ENCODE measurements around the gene DPH1. TPM values are rescaled to one million over a fixed set of nuclear protein-coding genes. Genes with fewer than 3 reads are reported as not detected.

The DPH1 gene
- total RNA-seq, 6 donors from 2014 or later = 28.8 to 129 (median 45.1) TPM

DNA sequence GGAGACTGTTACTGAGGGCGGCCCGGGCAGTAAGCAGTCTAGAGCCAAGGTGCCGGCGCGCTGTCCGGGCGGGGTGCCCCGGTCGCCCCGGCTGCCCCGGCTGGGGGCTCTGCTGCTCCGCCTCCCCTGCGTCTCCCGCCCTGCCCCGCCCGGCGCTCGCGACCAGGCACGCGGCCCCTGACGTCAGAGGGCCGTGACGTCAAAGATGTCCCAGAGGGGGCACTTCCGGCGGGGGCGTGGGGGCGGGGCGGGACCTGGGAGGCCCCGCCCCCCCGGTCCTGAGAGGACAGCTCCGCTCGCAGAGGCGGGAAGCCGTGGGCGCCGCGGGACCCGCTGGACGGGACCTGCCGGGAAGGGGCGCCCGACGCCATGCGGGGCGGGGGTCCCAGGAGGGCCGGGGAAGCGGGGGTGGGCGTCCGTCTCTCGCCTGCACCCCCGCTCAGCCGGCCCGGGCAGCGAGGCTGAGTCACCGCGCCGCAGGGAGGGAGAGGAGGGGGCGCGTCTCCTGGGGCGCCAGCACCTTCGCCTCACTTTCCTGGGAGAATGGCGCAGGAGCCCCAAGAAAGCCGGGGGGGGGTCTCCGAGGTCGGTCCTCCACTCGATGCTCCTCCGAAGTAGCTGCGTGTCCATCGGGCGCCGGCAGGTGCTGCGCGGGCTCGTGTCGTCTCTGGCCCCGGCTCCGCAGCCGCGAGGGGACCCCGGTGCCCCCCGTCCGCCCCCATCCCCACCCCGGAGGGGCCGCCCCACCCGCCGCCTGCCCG is 20.5 kb downstream of the DPH1 start:
- ATAC-seq (ENCODE audit: low FRiP score in 2 of 2) (peak; percentile 20 to 57), DNase-seq (peak; percentile 68 to 94)
- Histone ChIP-seq H3K27ac (peak overlapping the region in 2 of 4 donors; percentile 8 to 53), H3K4me3 (peak overlapping the region; percentile 62 to 89 (median 73)), H3K27me3 (peaks cover 0 to 37% (median 12%) of the 10 kb centered on the region in 4 donors), H3K9me3 (no peaks in the 10 kb centered on the region), H3K4me1 (peaks cover 41 to 55% (median 44%) of the 10 kb centered on the region in 4 donors), H3K36me3 (no peaks in the 10 kb centered on the region)
- TF ChIP-seq EP300 (IDR thresholded peaks at IDR 0.05) = no peak
- TF ChIP-seq POLR2AphosphoS5 (IDR thresholded peaks at IDR 0.05) = no peak
- no peak for TF ChIP-seq POLR2A (IDR thresholded peaks at IDR 0.05)
- TF ChIP-seq, protein P1, sequence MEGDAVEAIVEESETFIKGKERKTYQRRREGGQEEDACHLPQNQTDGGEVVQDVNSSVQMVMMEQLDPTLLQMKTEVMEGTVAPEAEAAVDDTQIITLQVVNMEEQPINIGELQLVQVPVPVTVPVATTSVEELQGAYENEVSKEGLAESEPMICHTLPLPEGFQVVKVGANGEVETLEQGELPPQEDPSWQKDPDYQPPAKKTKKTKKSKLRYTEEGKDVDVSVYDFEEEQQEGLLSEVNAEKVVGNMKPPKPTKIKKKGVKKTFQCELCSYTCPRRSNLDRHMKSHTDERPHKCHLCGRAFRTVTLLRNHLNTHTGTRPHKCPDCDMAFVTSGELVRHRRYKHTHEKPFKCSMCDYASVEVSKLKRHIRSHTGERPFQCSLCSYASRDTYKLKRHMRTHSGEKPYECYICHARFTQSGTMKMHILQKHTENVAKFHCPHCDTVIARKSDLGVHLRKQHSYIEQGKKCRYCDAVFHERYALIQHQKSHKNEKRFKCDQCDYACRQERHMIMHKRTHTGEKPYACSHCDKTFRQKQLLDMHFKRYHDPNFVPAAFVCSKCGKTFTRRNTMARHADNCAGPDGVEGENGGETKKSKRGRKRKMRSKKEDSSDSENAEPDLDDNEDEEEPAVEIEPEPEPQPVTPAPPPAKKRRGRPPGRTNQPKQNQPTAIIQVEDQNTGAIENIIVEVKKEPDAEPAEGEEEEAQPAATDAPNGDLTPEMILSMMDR (IDR thresholded peaks at IDR 0.05) = peak in 1 of 6 experiments; percentile 4
- 0% methylated on average over 23 to 48 of the region's 88 CpGs for WGBS, 2 donors

DNA sequence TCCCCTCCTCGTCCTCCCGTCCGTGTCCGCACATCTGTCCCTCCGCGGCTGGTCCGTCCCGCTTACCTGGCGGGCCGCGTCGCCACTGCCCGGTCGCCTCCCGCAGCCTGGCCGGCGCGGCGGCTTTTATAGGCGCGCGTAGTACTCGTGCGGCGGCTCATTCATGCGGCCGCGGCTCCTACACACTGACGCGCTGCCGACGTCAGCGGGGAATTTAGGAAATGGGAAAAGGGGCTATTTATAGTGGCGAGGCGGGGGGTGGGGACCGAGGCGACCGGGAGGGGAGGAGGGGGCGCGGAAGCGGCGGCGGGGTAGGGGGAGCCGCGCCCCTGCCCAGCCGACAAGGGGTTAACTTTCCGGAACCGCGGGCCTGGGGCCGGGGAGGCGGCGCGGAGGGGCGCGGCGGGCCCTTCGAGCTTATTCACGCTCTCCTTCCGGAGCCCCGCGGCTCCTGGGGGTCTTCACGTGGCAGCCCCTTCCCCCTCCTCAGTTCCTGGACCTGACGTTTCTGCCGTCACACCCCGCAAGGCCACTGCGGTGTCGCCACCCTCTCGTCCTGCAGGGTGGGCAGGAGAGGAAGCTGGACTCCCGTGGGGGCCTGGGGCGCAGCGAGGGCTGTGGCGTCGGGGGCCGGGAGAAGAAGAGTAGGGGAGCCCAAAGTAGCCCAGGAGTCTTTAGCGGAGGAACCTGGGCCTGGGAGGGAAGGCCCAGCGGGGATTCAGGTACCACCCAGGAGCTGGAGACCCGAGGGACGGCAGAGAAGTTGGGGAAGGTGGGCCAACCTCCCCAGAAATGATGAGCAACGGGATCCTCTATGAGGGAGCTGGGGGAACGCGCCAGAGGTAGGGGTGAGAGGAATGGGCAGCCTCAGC is 21.3 kb downstream of the DPH1 start:
- ATAC-seq (ENCODE audit: low FRiP score in 2 of 2) = peak in 1 of 2 donors; percentile 12
- H3K27ac ChIP-seq = peak overlapping the region in 2 of 4 donors; percentile 8 to 53
- WGBS, 2 donors = 15 to 21% methylated on average over 28 to 44 of the region's 81 CpGs
- H3K4me1 ChIP-seq = peaks cover 46 to 63% (median 48%) of the 10 kb centered on the region in 4 donors
- no peaks in the 10 kb centered on the region for H3K9me3 ChIP-seq
- H3K27me3 ChIP-seq = peaks cover 0 to 45% (median 14%) of the 10 kb centered on the region in 4 donors
- H3K36me3 ChIP-seq = no peaks in the 10 kb centered on the region
- H3K4me3 ChIP-seq = peak overlapping the region; percentile 62 to 89 (median 73)
- DNase-seq = peak in 1 of 2 donors; percentile 90
- TF ChIP-seq POLR2AphosphoS5 (IDR thresholded peaks at IDR 0.05) = no peak
- no peak for TF ChIP-seq POLR2A (IDR thresholded peaks at IDR 0.05)
- TF ChIP-seq EP300 (IDR thresholded peaks at IDR 0.05) = no peak
- TF ChIP-seq, protein P1 (IDR thresholded peaks at IDR 0.05) = no peak

DNA sequence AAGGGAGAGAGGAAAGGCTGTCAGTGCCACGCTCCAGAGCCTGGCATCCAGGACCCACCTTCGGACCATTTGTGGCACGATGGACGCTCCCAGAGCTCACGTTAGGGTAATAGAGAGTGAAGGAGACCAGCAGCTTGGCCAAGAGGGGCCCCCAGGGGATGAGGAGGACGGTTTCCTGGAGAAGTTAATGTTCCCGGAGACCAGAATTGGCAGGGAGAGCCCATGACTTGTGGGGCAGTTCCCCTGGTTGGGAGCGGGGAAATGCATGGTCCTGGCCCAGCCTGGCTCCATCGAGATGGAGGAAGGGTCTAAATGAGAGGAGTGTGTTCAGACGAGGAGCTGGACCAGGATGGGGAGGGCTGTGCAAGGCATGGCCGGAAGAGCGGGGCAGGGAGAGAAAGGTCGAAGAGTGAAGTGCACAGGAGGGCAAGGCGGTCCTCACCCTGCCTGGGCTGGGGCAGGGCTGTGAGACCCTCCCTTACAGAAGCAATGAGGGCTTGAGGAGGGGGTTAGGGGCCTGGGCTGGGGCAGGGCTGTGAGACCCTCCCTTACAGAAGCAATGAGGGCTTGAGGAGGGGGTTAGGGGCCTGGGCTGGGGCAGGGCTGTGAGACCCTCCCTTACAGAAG is 22.1 kb downstream of the DPH1 start:
- Histone ChIP-seq H3K27ac (no peak overlapping the region), H3K36me3 (no peaks in the 10 kb centered on the region), H3K9me3 (no peaks in the 10 kb centered on the region), H3K27me3 (peaks cover 0 to 52% (median 16%) of the 10 kb centered on the region in 4 donors), H3K4me3 (no peak overlapping the region), H3K4me1 (peaks cover 50 to 70% (median 55%) of the 10 kb centered on the region in 4 donors)
- no peak for DNase-seq
- TF ChIP-seq EP300 (IDR thresholded peaks at IDR 0.05) (no peak), POLR2A (IDR thresholded peaks at IDR 0.05) (no peak), POLR2AphosphoS5 (IDR thresholded peaks at IDR 0.05) (no peak)
- TF ChIP-seq, protein P1 (IDR thresholded peaks at IDR 0.05) = no peak
- ATAC-seq (ENCODE audit: low FRiP score in 2 of 2) = no peak
- WGBS, 2 donors = 52 to 70% methylated on average over 13 to 14 of the region's 14 CpGs

DNA sequence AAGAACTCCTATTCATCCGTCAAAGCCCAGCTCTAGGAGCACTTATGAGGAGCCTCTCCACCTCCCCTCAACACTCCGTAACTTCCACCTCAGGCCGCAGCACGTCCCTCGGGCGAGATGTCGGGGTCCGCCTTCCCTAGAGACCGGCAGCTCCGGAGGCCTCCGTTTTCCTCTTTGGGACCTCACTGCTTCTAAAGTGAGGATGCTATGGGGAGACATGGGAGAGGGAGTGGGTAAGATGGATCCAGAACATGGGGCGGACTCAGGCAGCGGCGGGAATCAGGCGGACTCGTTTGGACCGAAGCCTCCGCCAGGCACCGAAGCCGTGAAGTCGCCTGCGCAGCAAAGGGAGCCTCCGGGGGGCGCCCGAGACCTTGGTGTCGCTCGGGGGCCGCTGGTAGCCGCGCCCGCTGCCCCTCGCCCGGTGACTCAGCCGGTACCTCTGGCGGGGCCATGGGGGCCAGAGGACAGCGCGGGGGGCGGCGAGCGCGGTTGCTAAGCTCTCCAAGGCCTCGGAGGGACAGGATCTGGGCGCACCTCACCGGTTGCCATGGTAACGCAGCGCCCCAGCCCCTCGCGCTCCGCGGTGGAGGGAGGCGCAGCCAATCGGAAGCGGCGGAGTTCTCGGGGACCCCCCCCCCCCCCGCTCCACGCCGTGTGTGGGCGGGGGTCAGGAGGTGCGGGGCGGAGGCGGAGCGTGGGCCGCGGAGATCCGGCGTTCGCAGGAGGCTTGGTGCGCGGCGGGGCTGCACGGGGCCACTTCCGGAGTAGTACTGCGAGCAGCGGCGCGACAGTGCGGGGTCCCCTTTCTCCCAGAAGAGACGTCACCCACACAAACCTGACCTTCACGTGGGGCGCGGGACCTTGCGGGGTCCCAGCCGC is 23.7 kb downstream of the DPH1 start:
- H3K27me3 ChIP-seq = peaks cover 0 to 63% (median 21%) of the 10 kb centered on the region in 4 donors
- H3K36me3 ChIP-seq = no peaks in the 10 kb centered on the region
- DNase-seq (peak; percentile 61 to 94), ATAC-seq (ENCODE audit: low FRiP score in 2 of 2) (peak in 1 of 2 donors; percentile 31)
- peak overlapping the region; percentile 5 to 76 (median 51) for H3K4me3 ChIP-seq
- peak overlapping the region in 3 of 4 donors; percentile 86 to 96 (median 93) for H3K27ac ChIP-seq
- WGBS, 2 donors = 7 to 38% methylated on average over 17 to 46 of the region's 84 CpGs
- H3K9me3 ChIP-seq = no peaks in the 10 kb centered on the region
- no peak for TF ChIP-seq POLR2A (IDR thresholded peaks at IDR 0.05)
- TF ChIP-seq, protein P1 (IDR thresholded peaks at IDR 0.05) = peak; percentile 45 to 78 (median 67)
- no peak for TF ChIP-seq EP300 (IDR thresholded peaks at IDR 0.05)
- no peak for TF ChIP-seq POLR2AphosphoS5 (IDR thresholded peaks at IDR 0.05)
- peaks cover 61 to 85% (median 63%) of the 10 kb centered on the region in 4 donors for H3K4me1 ChIP-seq
